ENCODE data around the gene RFNG.
"Not testable (repeated sequence)": the region's sequence is repeated elsewhere in the genome, so short reads cannot be mapped to it uniquely, and the experiment has no call there.

The RFNG gene

DNA sequence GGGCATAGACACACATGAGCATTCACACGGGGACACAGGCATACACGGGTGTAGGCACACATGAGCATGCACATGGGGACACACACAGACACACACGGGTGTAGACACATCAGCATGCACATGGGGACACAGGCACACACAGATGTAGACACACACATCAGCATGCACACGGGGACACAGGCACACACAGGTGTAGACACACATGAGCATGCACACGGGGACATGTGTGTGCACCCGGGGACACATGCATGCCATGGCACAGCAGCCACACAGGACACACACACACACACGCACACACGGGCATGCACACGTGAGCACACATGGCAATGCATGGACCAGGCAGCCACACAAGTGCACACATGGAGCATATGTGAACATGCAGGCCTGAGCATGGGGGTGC is 9.0 kb downstream of the RFNG start:
- no peak for DNase-seq (ENCODE audit: low read depth in 2 of 2)

DNA sequence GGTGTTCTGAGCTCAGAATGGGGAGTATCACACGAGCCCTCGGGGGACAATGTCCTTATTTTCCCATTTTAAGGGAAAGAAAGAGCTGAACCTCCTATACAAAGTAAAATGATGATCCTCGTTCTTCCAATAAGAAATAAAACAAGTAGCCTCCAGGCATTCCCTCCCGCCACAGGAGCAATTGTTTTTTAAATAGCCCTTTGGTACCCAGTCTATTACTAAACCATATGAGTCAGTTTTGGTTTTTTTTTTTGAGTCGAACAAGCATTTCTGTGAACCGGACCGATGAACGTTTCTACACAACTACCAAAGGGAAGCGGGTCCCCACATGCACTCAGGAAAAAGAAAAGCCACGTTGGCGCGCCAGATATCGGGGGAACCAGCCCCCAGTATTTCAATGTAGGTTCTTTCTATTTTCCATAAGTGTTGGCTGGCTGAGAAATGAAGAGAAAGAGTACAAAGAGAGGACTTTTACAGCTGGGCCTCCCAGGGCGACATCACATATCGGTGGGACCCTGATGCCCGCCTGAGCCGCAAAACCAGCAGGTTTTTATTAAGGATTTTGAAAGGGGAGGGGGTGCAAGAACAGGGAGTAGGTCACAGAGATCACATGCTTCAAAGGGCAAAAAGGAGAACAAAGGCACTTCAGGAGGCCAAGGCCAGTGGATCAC is 10.3 kb downstream of the RFNG start:
- no peak for DNase-seq (ENCODE audit: low read depth in 2 of 2)

DNA sequence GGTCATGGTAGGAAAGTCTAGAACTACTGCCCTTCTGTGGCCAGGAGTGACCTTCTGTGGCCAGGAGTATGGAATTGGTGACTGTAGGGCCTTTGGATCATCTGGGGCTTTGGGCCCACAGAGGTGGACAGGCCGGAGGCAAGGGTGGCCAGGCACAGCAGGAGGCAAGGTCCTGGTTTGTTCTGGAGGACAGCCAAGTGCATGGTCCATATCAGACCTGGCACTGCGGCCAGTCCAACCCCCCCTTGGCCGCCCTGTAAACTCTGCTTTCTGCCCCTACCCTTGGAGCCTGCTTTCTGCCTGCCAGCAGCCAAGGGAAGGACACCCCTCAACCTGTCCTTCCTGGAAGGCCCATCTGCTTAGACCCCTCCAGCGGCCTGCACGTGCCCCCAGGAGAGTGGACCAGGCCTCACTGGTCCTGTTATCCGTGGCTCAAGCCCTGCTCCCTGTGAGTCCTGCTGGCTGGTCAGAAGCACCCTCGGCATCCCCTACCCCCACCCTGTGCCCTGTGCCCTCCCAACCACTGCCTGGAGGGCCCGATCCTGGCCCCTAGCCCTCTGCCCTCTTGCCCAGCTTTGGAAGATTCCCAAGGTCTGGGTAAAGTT is 11.8 kb downstream of the RFNG start:
- DNase-seq (ENCODE audit: low read depth in 2 of 2): no peak

DNA sequence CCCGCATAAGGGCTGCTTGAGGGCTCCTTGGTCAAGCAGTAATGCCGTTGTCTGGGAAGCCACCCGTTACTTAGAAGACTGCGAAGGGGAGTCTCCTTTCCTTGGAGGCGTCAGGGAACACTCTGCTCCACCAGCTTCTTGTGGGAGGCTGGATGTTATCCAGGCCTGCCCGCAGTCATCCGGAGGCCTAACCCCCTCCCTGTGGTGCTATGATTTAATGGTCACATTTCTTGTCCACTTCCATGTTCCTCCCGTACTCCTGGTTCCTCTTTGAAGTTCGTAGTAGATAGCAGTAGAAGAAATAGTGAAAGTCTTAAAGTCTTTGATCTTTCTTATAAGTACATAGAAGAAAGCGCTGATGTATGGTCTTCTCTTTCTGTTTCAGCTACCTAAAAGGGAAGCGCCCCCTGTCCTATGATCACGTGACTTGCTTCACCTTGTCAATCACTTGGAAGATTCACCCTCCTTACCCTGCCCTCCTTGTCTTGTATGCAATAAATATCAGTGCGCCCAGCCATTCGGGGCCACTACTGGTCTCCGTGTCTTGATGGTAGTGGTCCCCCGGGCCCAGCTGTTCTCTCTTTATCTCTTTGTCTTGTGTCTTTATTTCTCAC is 12.7 kb downstream of the RFNG start:
- not testable (repeated sequence) for DNase-seq (ENCODE audit: low read depth in 2 of 2)

DNA sequence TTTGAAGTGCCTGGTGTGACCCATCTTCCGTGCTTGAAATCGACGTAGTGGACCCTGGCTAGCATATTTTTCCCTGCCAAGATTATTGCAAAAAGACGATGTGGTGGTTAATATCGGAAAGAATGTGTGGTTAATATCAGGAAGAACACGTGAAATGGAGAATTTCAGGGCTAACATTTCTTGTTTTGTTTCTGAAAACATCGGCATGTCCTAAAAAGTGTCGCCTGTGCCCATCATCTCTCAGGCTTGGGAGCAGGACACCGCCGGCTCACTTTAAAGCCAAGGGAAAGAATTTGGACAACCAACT is 13.8 kb downstream of the RFNG start:
- no peak for DNase-seq (ENCODE audit: low read depth in 2 of 2)

DNA sequence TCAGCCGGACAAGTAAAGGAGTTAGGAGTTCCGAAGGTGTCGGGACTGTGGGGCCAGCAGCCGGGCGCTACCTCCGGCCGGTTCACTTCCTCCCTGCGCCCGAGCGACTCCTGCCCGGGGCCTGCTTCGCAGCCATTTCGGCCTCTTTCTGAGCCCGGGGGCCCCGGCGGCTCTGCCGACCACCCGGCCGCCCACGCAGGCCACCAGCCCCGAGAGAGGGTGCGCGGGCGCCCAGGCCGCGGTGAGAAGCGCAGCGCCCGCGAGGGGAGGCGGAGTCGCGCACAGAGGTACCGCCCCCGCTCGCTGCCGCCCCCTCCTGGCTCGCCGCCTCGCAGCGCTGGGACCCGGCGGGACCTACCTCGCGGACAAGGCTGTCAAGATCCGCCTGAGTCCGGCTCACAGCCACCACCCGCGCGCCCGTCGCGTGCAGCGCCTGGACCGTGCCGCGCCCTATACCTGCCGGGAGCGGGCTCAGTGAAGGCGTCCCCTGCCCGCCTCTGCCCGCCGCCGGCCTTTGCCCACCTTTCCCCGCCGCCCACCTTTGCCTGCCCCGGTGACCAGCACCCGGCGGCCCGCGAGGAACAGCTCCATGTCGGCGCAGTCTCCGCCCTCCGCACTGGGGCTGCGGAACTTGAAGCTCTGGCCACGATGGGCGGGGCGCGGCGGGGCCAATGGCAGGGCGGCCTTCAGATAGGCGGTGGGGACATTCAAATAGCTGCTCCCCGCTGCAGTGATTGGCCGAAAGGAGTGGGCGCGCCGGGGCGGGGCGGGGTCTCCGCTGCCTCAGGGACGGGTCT is 14.3 kb downstream of the RFNG start, which contains the start of gene DCXR:
Gene DCXR, minus strand, starts transcription at position 606 of the 797 bp plus-strand sequence. Its CDS starts 15 bp downstream, at position 591.
- peak; percentile 86 to 93 for DNase-seq (ENCODE audit: low read depth in 2 of 2)

DNA sequence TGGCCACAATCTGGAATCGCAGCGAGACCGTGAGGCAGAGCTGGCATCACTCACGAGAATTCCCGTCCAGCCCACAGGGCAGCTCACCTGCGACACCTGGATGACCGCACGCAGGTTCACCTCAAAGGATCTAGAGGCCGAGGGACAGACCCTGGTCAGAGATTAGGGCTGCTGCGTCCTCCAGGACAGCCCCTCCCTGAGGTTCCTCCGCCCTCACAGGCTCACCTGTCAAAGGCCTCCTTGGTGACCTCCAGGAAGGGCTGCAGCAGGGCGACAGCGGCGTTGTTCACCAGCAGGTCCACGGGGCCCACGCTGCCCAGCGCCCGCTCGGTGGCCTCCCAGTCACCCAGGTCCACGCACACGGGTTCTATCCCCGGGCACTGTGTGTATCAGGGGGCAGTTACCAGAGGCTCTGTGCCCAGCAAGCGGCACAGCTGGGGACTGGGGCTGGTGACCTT is 14.9 kb downstream of the RFNG start:
- no peak for DNase-seq (ENCODE audit: low read depth in 2 of 2)

DNA sequence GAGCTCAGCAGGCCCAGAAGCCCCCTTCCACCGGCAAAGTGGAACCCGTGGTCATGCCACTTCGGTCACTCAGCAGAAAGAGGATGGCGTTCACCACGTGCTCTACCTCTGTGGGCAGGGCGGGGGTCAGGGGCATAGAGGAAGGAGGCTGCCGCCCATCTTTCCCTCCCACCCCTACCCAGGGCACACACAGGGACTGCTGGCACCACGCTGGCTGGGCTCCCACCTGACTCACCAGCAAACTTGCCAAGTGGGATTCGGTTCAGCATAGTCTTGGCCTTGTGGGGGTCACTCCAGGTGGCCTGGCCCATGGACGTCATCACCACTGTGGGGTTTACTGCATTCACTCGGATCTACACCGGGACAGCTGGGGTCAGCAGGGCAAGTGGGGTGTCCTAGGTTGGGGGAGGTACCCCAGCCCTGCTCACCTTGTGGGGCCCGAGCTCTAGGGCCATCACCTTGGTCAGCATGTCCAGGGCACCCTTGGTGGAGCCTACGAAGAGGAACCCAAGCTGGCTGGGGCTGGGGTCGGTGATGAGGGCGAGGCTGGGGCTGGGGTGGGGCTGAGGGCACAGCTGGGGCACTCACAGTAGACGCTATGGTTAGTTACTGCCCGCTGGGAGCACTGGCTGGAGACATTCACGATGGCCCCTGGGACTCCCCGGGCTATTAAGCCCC is 15.5 kb downstream of the RFNG start:
- DNase-seq (ENCODE audit: low read depth in 2 of 2): no peak

DNA sequence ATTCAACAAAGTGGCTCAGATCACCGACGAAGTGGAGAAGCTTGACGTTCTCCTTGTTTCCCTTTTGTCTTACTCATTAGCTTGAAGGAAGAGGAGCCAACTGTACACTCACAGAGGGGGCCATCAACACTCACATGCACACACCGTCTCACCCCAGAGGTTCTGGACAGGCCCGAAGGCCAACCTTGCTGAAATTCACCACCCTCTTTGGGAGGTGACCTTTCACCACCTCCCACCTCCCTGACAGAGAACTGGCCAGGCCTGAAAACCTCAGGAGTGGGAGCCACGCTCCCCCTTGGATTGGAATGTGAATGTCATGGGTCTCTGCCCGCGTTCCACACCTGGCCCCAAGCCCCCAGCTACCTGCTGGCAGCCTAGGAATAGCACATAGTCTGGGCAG is 16.1 kb downstream of the RFNG start:
- no peak for DNase-seq (ENCODE audit: low read depth in 2 of 2)

DNA sequence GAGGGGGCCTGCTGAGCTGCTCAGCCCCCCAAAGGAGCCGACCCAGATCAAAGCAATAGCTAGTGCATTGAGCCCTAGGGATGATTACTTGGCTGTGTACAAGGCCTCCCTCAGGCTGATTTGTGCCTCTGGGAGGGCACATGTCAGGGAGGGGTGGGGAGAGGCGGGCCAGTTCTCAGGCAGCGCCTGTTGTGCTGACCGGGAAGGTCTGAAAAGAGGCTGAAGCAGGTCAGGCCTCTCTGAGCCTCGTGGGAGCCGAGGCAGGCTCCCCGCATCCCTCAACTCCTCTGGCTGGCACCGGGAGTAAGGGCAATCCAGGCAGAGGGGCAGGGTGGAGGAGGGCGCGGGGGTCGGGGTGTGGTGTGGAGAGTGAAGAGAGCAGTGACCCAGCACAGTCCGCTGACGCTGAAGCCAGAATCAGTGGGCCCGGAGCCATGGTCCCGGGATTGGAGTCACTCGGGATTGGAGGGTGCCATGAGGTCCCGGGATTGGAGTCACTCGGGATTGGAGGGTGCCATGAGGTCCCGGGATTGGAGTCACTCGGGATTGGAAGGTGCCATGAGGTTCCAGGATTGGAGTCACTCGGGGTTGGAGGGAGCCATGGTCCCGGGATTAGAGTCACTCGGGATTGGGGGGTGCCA is 17.1 kb downstream of the RFNG start:
- no peak for DNase-seq (ENCODE audit: low read depth in 2 of 2)

DNA sequence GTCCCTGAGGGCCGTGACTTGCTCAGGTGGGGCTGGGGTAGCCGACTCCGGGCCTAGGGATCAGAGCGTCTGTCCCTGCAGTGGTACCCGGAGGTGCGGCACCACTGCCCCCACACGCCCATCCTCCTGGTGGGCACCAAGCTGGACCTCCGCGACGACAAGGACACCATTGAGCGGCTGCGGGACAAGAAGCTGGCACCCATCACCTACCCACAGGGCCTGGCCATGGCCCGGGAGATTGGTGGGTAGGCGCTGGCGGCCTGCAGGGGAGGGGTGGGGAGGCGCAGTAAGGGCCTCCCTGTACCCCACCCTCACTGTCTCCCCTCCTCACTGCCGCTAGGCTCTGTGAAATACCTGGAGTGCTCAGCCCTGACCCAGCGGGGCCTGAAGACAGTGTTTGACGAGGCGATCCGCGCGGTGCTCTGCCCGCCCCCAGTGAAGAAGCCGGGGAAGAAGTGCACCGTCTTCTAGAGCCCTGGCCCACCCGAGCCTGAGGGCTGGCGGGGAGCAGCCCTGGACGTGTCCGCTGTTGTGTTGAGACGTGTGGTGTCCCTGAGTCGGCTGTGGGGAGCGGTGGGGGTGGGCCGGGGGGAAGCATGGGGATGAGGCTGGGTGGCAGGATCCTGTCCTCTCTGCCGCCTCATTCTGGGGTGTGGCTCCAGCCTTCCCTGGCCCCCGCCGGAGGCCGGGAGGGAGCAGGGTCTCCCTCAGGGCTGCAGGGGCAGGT is 18.1 kb downstream of the RFNG start:
- no peak for DNase-seq (ENCODE audit: low read depth in 2 of 2)

DNA sequence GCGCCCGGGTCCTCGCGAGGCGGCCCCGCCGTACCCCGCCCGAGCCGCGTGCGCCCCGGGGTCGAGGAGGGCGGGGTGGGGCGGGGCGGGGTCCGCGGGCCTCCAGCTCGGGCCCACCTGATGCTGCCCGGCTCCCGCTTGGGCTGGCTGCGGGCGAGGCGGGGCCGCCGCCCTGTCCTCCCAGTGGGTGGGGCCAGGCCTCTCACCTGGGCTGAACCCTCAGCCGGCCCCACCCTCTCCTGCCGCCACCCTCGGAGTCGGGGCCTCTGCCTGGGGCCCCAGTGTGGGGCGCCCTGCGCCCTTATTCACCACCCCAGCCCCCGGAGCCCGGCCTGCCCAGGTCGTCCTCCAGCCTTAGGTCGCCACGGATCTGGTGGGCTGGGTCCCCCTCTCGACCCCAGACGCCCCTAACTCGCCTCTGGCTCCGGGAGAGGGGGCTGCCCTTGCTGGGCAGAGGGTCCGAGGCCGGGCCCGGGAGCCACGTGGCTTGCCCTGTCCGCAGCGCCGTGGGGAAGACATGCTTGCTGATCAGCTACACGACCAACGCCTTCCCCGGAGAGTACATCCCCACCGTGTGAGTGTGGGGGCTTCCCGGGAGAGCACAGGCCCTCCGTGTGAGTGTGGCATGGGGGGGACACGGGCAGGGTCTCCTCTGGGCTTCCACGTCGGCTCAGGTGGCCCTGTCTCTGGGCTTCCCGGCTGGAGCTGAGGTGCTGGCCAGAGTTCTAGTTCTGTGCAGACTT is 19.6 kb downstream of the RFNG start:
- DNase-seq (ENCODE audit: low read depth in 2 of 2): no peak

DNA sequence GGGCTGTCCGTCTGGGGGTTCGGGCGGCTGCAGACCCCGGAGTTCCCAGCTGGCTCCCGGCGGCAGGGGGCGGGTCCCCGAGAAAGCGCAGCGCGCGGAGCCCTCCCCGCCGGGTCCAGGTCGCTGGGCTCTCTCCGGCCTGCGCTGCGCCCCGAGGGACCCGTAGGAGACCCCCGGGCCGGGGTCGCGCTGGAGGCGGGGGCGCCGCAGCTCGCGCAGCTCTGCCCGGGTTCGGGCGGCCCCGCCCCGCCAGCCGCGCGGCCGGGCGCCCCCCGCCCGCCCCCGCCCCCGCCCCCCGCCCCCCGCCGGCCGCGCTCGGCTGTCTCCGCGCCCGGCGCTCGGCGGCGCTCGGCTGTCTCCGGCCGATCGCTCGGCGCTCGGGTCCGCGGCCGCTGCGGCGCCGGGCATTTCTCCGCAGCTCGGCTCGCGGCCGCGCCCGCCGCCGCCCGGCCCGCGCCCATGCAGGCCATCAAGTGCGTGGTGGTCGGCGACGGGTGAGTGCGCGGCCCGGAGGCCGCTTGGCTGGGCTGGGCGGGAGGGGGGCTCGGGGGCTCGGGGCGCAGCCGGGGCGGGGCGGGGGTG is 20.2 kb downstream of the RFNG start, which contains the start of gene RAC3:
Gene RAC3, plus strand, starts transcription at position 376 of the 582 bp plus-strand sequence. Its CDS starts 84 bp downstream, at position 460.
- no peak for DNase-seq (ENCODE audit: low read depth in 2 of 2)

DNA sequence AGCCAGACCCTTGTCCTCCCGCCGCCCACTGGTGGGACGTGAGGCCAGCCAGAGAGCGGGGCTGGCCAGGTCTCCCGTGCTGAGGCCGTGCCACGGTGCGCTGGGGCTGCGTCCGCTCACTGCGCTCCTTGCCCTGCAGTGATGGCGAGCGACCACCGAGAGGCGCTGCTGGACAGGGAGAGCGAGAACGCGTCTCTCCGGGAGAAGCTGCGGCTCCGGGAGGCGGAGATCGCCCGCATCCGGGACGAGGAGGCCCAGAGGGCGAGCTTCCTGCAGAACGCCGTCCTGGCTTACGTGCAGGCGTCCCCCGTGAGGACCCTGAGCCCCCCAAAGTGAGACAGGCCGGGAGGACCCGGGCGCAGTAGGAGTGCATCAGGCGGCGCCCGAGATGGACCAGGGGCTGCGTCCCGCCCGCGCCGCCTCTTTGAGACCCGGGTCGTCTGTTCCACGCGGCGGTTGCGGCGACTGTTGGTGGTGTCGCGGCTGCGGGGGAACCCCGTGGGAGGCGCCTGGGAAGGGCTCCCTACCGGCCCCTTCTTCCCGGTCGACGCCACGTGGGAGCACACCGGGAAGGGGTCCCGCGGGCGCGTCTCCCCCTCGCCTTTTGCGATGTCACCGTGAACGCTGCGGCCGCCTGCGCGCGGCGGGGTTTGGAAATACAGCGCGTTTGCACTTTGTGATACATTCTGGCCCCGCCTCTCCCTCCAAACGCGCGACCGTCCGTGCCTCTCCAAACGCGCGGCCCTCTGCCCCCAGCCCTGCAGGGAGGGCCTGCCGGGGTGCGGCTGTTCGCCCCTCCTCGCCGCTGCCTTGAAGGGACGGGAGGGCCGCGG is 20.9 kb downstream of the RFNG start:
- peak; percentile 60 to 67 for DNase-seq (ENCODE audit: low read depth in 2 of 2)

DNA sequence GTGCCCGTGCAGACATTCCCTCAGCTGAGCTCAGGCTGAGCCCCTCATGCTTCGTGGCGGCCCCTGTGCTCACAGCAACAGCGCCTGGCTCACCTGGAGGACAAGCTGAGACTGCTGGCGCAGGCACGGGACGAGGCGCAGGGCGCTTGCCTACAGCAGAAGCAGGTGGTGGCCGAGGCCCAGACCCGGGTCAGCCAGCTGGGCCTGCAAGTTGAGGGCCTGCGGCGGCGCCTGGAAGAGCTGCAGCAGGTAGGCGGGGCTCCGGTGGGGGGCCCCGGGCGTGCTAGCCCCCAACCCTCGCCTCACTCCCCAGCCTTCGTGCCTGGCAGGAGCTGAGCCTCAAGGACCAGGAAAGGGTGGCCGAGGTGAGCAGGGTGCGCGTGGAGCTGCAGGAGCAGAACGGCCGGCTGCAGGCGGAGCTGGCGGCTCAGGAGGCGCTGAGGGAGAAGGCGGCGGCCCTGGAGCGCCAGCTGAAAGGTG is 21.6 kb downstream of the RFNG start:
- DNase-seq (ENCODE audit: low read depth in 2 of 2): no peak

DNA sequence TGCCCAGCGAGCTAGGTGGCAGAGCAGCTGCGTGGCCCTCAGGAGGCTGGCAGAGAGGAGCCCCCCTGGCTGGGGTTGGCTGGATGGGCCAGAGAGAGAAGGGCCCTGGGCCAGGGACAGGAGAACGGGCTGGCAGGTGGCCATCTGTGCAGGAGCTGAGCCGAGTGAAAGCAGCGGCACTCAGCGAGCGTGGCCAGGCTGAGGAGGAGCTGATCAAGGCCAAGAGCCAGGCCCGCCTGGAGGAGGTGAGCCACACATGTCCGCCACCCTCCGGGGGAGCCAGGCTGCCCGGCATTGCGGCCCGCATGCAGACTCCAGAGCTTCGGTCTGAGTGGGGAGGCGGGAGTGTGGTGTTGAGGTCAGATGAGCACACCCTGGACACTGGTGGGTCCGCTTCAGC is 22.2 kb downstream of the RFNG start:
- DNase-seq (ENCODE audit: low read depth in 2 of 2): no peak

DNA sequence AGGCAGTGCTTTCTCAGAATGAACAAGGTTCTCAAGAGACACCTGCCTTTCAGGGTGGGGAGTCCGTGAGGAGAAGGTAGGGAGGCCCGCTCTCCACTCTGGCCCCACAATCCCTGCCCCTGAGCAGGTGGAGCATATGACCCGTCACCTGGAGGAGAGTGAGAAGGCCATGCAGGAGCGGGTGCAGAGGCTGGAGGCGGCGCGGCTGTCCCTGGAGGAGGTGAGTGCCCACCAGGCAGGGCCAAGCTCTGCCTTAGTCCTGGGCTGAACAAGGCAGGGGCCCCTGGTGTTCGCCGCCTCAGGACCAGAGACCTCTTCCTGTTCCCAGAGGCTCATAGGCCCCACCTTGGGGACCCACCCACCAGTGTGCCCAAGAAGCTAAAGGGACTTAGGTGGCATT is 22.6 kb downstream of the RFNG start:
- no peak for DNase-seq (ENCODE audit: low read depth in 2 of 2)

DNA sequence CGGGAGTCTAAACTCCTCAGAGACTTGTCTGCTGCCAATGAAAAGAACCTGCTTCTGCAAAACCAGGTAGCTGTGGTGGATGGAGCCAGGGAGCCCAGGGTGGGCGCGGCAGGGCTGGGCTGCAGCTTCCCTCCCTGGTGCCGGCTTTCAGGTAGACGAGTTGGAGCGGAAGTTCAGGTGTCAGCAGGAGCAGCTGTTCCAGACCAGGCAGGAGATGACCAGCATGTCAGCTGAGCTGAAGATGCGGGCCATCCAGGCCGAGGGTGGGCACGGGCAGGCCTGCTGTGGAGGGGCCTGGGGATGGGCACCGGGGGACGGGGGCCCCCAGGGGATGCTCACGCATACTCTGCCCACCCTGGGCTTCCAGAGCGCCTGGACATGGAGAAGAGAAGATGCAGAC is 23.4 kb downstream of the RFNG start:
- DNase-seq (ENCODE audit: low read depth in 2 of 2): no peak

All from stimulated activated CD8-positive, alpha-beta memory T cell treated with anti-CD3 and anti-CD28 coated beads, Interleukin-7, amount 100 ng/mL, for 4 hours (primary cell).